ENCODE data around the gene RNF222. TPM values are rescaled to one million over a fixed set of nuclear protein-coding genes. Genes with fewer than 3 reads are reported as not detected.

The RNF222 gene
- total and polyA plus RNA-seq, 2 donors from 2014 or later, result not detected

GRCh38 chr17:8426094-8426720 lies 28.6 kb upstream of the RNF222 start:
- no peak overlapping the region for H3K4me3 ChIP-seq (ENCODE audit: low read length in 3 of 3)
- H3K36me3 ChIP-seq (ENCODE audit: control insufficient read depth in 2 of 3, insufficient read depth in 3 of 3, low read length in 3 of 3), result no peaks in the 10 kb centered on the region
- no peak overlapping the region for H3K9ac ChIP-seq (ENCODE audit: low read length in 3 of 3)
- H3K4me1 ChIP-seq (ENCODE audit: control insufficient read depth in 2 of 3, insufficient read depth in 2 of 3, low read depth in 1 of 3, low read length in 3 of 3), result no peaks in the 10 kb centered on the region
- TF ChIP-seq, protein P1, sequence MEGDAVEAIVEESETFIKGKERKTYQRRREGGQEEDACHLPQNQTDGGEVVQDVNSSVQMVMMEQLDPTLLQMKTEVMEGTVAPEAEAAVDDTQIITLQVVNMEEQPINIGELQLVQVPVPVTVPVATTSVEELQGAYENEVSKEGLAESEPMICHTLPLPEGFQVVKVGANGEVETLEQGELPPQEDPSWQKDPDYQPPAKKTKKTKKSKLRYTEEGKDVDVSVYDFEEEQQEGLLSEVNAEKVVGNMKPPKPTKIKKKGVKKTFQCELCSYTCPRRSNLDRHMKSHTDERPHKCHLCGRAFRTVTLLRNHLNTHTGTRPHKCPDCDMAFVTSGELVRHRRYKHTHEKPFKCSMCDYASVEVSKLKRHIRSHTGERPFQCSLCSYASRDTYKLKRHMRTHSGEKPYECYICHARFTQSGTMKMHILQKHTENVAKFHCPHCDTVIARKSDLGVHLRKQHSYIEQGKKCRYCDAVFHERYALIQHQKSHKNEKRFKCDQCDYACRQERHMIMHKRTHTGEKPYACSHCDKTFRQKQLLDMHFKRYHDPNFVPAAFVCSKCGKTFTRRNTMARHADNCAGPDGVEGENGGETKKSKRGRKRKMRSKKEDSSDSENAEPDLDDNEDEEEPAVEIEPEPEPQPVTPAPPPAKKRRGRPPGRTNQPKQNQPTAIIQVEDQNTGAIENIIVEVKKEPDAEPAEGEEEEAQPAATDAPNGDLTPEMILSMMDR (IDR thresholded peaks at IDR 0.05; ENCODE audit: borderline replicate concordance, extremely low read depth, insufficient read depth), result no peak
- FAIRE-seq (no peak), DNase-seq (no peak)
- intact Hi-C loops (cut with DNase I), result no loop called here
- H3K27me3 ChIP-seq (ENCODE audit: control insufficient read depth, insufficient read depth, low read length), result no peaks in the 10 kb centered on the region
- no peaks in the 10 kb centered on the region for H3K9me3 ChIP-seq (ENCODE audit: control insufficient read depth in 2 of 3, insufficient read depth in 1 of 3, low read length in 3 of 3)
- no peak overlapping the region for H3K27ac ChIP-seq (ENCODE audit: low read depth in 2 of 2, low read length in 2 of 2)

DNA sequence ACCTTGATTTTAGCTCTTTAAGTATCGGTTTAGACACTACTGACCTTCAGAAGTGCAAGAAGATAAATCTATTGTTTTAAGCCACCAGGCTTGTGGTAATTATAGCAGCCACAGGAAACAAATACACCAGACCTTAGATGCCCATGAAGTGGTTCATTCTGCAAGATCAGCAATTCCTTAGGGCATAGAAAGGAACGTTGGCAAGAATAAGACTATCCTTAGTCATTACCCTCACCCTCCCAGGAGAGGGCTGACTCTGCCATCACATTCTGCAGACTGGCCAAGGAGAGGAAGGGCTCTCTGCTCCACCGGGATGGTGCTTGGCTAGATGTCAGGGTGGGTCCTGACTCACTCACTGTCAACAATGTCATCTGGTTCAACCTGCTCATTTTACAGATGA lies 23.9 kb upstream of the RNF222 start:
- TF ChIP-seq, protein P1 (IDR thresholded peaks at IDR 0.05; ENCODE audit: borderline replicate concordance, extremely low read depth, insufficient read depth), result no peak
- no peaks in the 10 kb centered on the region for H3K27me3 ChIP-seq (ENCODE audit: control insufficient read depth, insufficient read depth, low read length)
- H3K27ac ChIP-seq (ENCODE audit: low read depth in 2 of 2, low read length in 2 of 2), result peak overlapping the region in 1 of 2 donors; percentile 29
- no peak for DNase-seq
- H3K9ac ChIP-seq (ENCODE audit: low read length in 3 of 3), result no peak overlapping the region
- H3K4me1 ChIP-seq (ENCODE audit: control insufficient read depth in 2 of 3, insufficient read depth in 2 of 3, low read depth in 1 of 3, low read length in 3 of 3), result peaks cover 0 to 8% (median 6%) of the 10 kb centered on the region in 3 donors
- H3K36me3 ChIP-seq (ENCODE audit: control insufficient read depth in 2 of 3, insufficient read depth in 3 of 3, low read length in 3 of 3), result no peaks in the 10 kb centered on the region
- FAIRE-seq, result no peak
- no peaks in the 10 kb centered on the region for H3K9me3 ChIP-seq (ENCODE audit: control insufficient read depth in 2 of 3, insufficient read depth in 1 of 3, low read length in 3 of 3)
- intact Hi-C loops (cut with DNase I), result no loop called here
- no peak overlapping the region for H3K4me3 ChIP-seq (ENCODE audit: low read length in 3 of 3)

DNA sequence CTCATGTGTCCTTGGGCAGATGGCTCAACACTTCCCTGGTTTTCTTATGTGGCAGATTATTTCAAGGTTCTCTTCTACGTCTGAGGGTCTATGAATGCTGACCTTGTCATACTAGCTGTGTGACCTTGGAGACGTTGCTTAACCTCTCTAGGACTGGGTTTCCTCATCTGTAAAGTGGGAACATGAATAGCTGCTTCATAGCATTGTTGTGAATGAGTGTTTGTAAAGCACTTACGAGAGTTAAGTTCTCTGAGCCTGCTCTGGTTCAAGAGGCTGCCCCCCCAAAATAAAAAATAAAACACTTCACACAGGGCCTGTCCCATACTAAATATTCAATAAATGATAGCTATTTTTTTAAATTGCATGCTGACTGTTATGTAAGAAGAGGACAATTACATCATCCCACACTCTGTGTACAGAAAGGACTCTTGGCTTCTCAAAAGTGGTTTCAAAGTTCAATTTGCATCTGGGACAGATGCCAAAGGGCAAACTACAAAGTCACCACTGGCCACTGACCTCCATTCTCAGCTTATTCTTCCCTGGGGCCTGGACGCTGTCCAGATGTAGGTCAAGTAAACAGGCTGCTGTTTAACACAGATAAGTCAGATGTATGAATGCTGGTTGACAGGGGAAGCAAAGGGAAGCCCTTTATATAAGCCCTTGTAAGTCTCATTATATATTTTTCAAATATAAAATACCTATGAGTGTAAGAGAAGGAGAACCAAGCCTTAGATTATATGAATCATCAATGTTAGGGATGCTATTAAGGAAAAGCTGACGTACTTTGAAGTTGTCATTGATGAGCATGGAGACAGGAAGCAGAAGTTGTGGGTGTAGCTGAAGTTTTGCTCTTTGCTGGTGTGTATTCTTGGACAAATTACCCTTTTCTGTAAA lies 22.7 kb upstream of the RNF222 start:
- Histone ChIP-seq H3K27me3 (ENCODE audit: control insufficient read depth, insufficient read depth, low read length) (no peaks in the 10 kb centered on the region), H3K27ac (ENCODE audit: low read depth in 2 of 2, low read length in 2 of 2) (peak overlapping the region; percentile 49 to 75), H3K4me1 (ENCODE audit: control insufficient read depth in 2 of 3, insufficient read depth in 2 of 3, low read depth in 1 of 3, low read length in 3 of 3) (peaks cover 0 to 8% (median 6%) of the 10 kb centered on the region in 3 donors), H3K4me3 (ENCODE audit: low read length in 3 of 3) (no peak overlapping the region), H3K36me3 (ENCODE audit: control insufficient read depth in 2 of 3, insufficient read depth in 3 of 3, low read length in 3 of 3) (no peaks in the 10 kb centered on the region), H3K9ac (ENCODE audit: low read length in 3 of 3) (peak overlapping the region in 1 of 3 donors; percentile 1), H3K9me3 (ENCODE audit: control insufficient read depth in 2 of 3, insufficient read depth in 1 of 3, low read length in 3 of 3) (no peaks in the 10 kb centered on the region)
- intact Hi-C loops (cut with DNase I), result no loop called here
- TF ChIP-seq, protein P1 (IDR thresholded peaks at IDR 0.05; ENCODE audit: borderline replicate concordance, extremely low read depth, insufficient read depth), result no peak
- FAIRE-seq, result peak; percentile 97
- peak in 4 of 5 donors; percentile 36 to 86 (median 72) for DNase-seq
